ENCODE data around the gene DHRS7C. TPM values are rescaled to one million over a fixed set of nuclear protein-coding genes. Genes with fewer than 3 reads are reported as not detected.

Gene DHRS7C
- total and polyA plus RNA-seq, 2 donors (not counting 1 experiment from before 2014, with no cell fraction given): not detected

- WGBS (ENCODE audit: insufficient coverage): 91% methylated on average over 4 of the region's 4 CpGs
Measured at GRCh38 chr17:9805769-9806168, 14.4 kb upstream of the DHRS7C start.

GRCh38 chr17:9802697-9803096, 11.3 kb upstream of the DHRS7C start:
- ChIA-PET POLR2A (no interaction called here), CTCF (no interaction called here)
- peaks cover 0 to 4% (median 0%) of the 10 kb centered on the region in 4 experiments for H3K27me3 ChIP-seq (replicated peaks in 1 of 4; ENCODE audit: control extremely low read depth in 1 of 4, control insufficient read depth in 3 of 4, insufficient read depth in 4 of 4, low read length in 3 of 4)
- ATAC-seq (ENCODE audit: low read depth) (no peak), DNase-seq (no peak)
- H3K79me2 ChIP-seq (ENCODE audit: control insufficient read depth, insufficient read depth, low read length): no peaks in the 10 kb centered on the region
- WGBS (ENCODE audit: insufficient coverage): 58% methylated on average over 4 of the region's 4 CpGs
- Mint-ChIP-seq H3K4me1 (no peaks in the 10 kb centered on the region), H3K27me3 (peaks cover 14% of the 10 kb centered on the region), H3K9me3 (ENCODE audit: insufficient read depth) (peaks cover 3% of the 10 kb centered on the region), H3K4me3 (no peak overlapping the region), H3K27ac (no peak overlapping the region)
- no peak overlapping the region for H3K4me2 ChIP-seq (replicated peaks; ENCODE audit: low read depth, low read length, poor library complexity, severe bottlenecking)
- H3K36me3 ChIP-seq (replicated peaks in 1 of 2; ENCODE audit: control extremely low read depth in 1 of 2, control insufficient read depth in 1 of 2, extremely low read depth in 1 of 2, insufficient read depth in 2 of 2, low read length in 1 of 2): no peaks in the 10 kb centered on the region
- intact Hi-C loops (cut with micrococcal nuclease): no loop called here
- H3K4me3 ChIP-seq (ENCODE audit: control extremely low read depth in 1 of 5, extremely low read depth in 1 of 5, insufficient read depth in 1 of 5, low read depth in 2 of 5, low read length in 4 of 5): no peak overlapping the region
- H3K9ac ChIP-seq (ENCODE audit: low read length): no peak overlapping the region
- TF ChIP-seq EZH2 (IDR thresholded peaks at IDR 0.05; ENCODE audit: borderline replicate concordance, insufficient read depth, low read depth, low read length, poor library complexity, severe bottlenecking) (no peak), CTCF (IDR thresholded peaks at IDR 0.05) (no peak)
- no peaks in the 10 kb centered on the region for H3K4me1 ChIP-seq (ENCODE audit: control insufficient read depth in 2 of 2, insufficient read depth in 2 of 2, low read length in 2 of 2)
- H3K9me3 ChIP-seq (ENCODE audit: control extremely low read depth in 1 of 3, control insufficient read depth in 2 of 3, insufficient read depth in 1 of 3, low read length in 2 of 3): peaks cover 0 to 7% (median 0%) of the 10 kb centered on the region in 3 donors
- H4K20me1 ChIP-seq (ENCODE audit: control insufficient read depth, insufficient read depth, low read length, poor library complexity, severe bottlenecking): no peaks in the 10 kb centered on the region
- no peak overlapping the region for H3K27ac ChIP-seq (ENCODE audit: low read length in 2 of 2)
- H2AFZ ChIP-seq (ENCODE audit: insufficient read depth, low read depth, low read length, poor library complexity, severe bottlenecking): no peak overlapping the region

More at GRCh38 chr17:9805769-9806168, 14.4 kb upstream of the DHRS7C start:
- intact Hi-C loops (cut with micrococcal nuclease): no loop called here
- Histone ChIP-seq H3K4me2 (replicated peaks; ENCODE audit: low read depth, low read length, poor library complexity, severe bottlenecking) (no peak overlapping the region), H3K4me1 (ENCODE audit: control insufficient read depth in 2 of 2, insufficient read depth in 2 of 2, low read length in 2 of 2) (no peaks in the 10 kb centered on the region), H3K27me3 (replicated peaks in 1 of 4; ENCODE audit: control extremely low read depth in 1 of 4, control insufficient read depth in 3 of 4, insufficient read depth in 4 of 4, low read length in 3 of 4) (peaks cover 0 to 4% (median 0%) of the 10 kb centered on the region in 4 experiments), H3K4me3 (ENCODE audit: control extremely low read depth in 1 of 5, extremely low read depth in 1 of 5, insufficient read depth in 1 of 5, low read depth in 2 of 5, low read length in 4 of 5) (no peak overlapping the region), H2AFZ (ENCODE audit: insufficient read depth, low read depth, low read length, poor library complexity, severe bottlenecking) (no peak overlapping the region), H3K27ac (ENCODE audit: low read length in 2 of 2) (no peak overlapping the region), H3K9ac (ENCODE audit: low read length) (no peak overlapping the region), H3K79me2 (ENCODE audit: control insufficient read depth, insufficient read depth, low read length) (no peaks in the 10 kb centered on the region), H4K20me1 (ENCODE audit: control insufficient read depth, insufficient read depth, low read length, poor library complexity, severe bottlenecking) (no peaks in the 10 kb centered on the region), H3K9me3 (ENCODE audit: control extremely low read depth in 1 of 3, control insufficient read depth in 2 of 3, insufficient read depth in 1 of 3, low read length in 2 of 3) (peaks cover 0 to 11% (median 0%) of the 10 kb centered on the region in 3 donors), H3K36me3 (replicated peaks in 1 of 2; ENCODE audit: control extremely low read depth in 1 of 2, control insufficient read depth in 1 of 2, extremely low read depth in 1 of 2, insufficient read depth in 2 of 2, low read length in 1 of 2) (no peaks in the 10 kb centered on the region)
- Mint-ChIP-seq H3K9me3 (ENCODE audit: insufficient read depth) (peaks cover 3% of the 10 kb centered on the region), H3K4me3 (no peak overlapping the region), H3K27me3 (peaks cover 4% of the 10 kb centered on the region), H3K4me1 (no peaks in the 10 kb centered on the region), H3K27ac (no peak overlapping the region)
- ATAC-seq (ENCODE audit: low read depth) (no peak), DNase-seq (no peak)
- TF ChIP-seq CTCF (IDR thresholded peaks at IDR 0.05) (no peak), EZH2 (IDR thresholded peaks at IDR 0.05; ENCODE audit: borderline replicate concordance, insufficient read depth, low read depth, low read length, poor library complexity, severe bottlenecking) (no peak)
- ChIA-PET CTCF (no interaction called here), POLR2A (no interaction called here)
